PC-3 (cell line): ENCODE results near the gene TTYH1. TPM values are rescaled to one million over a fixed set of nuclear protein-coding genes. Genes with fewer than 3 reads are reported as not detected.
"Not testable (repeated sequence)": the region's sequence is repeated elsewhere in the genome, so short reads cannot be mapped to it uniquely, and the experiment has no call there.

Experiments used
- ATAC-seq: fragments of 200-7000 bp; cut with Tn5 transposase; 2 replicates; pipeline ENCODE4 v1.9.1; 2020; ENCODE audit warnings: mild to moderate bottlenecking, moderate library complexity
- BruUV-seq: library from RNA; stranded (reverse); fragments of 400-500 nt; replicated peaks from 2 replicates; lab custom pipeline; 2021; lab: Mats Ljungman, UMichigan
- CTCF ChIA-PET: fragments of 300-600 bp; sonication (Branson Sonifier 250); formaldehyde crosslinking; loops from one replicate; lab custom pipeline; 2022; ENCODE audit warnings: antibody characterized with exemption; lab: Charles Lee
- POLR2A ChIA-PET: fragments of 300-600 bp; sonication (Branson Sonifier 250); formaldehyde crosslinking; loops from one replicate; lab custom pipeline; 2022; ENCODE audit warnings: antibody characterized with exemption; ENCODE audit not compliant: unreplicated experiment; lab: Charles Lee
- DNase-seq: peaks from one replicate; pipeline ENCODE4 v3.0.0-alpha.2; 2015
- H2AFZ ChIP-seq: fragments of 300-600 bp; sonication (generic); 2 replicates; pipeline ENCODE4 v1.6.0; 2016; ENCODE audit warnings: antibody characterized with exemption, low read length
- H3F3A ChIP-seq: fragments of 300-600 bp; sonication (generic); one replicate; pipeline ENCODE4 v1.6.0; 2017; ENCODE audit warnings: antibody characterized with exemption, low read length, control low read depth, mild to moderate bottlenecking; ENCODE audit not compliant: unreplicated experiment
- H3K27ac ChIP-seq: fragments of 300-600 bp; sonication (generic); 2 replicates; pipeline ENCODE4 v1.5.1; 2016; ENCODE audit warnings: mild to moderate bottlenecking, low read length
- H3K27me3 ChIP-seq: fragments of 300-600 bp; sonication (generic); 2 replicates; pipeline ENCODE4 v1.6.1; 2016; ENCODE audit warnings: low read length, mixed read lengths
- H3K36me3 ChIP-seq: fragments of 300-600 bp; sonication (generic); 2 replicates; pipeline ENCODE4 v1.6.1; 2016; ENCODE audit warnings: low read depth, mixed run types, low read length, mixed read lengths
- H3K4me1 ChIP-seq: fragments of 300-600 bp; sonication (generic); 2 replicates; pipeline ENCODE4 v1.5.1; 2016; ENCODE audit warnings: low read length; ENCODE audit not compliant: insufficient read depth
- H3K4me2 ChIP-seq: fragments of 300-600 bp; sonication (generic); 2 replicates; pipeline ENCODE4 v1.6.0; 2016; ENCODE audit warnings: low read length
- H3K4me3 ChIP-seq: fragments of 300-600 bp; sonication (generic); 2 replicates; pipeline ENCODE4 v1.5.1; 2016; ENCODE audit warnings: mild to moderate bottlenecking, low read length, mixed read lengths
- H3K79me2 ChIP-seq: fragments of 300-600 bp; sonication (generic); 2 replicates; pipeline ENCODE4 v1.6.1; 2017; ENCODE audit warnings: low read length, mixed read lengths
- H3K9ac ChIP-seq: fragments of 300-600 bp; sonication (generic); 2 replicates; pipeline ENCODE4 v1.6.0; 2016; ENCODE audit warnings: mild to moderate bottlenecking, low read length
- H3K9me2 ChIP-seq: fragments of 300-600 bp; sonication (generic); replicated peaks from 2 replicates; pipeline ENCODE4 v1.6.1; 2016; ENCODE audit warnings: mixed run types, low read length, mixed read lengths
- H3K9me3 ChIP-seq: fragments of 300-600 bp; sonication (generic); 2 replicates; pipeline ENCODE4 v1.6.1; 2016; ENCODE audit warnings: low read length, mixed read lengths
- H4K20me1 ChIP-seq: fragments of 300-600 bp; sonication (generic); 2 replicates; pipeline ENCODE4 v1.6.1; 2016; ENCODE audit warnings: low read length, mixed read lengths
- EZH2 ChIP-seq: fragments of 300-600 bp; sonication (generic); IDR thresholded peaks from one replicate; pipeline ENCODE4 v1.6.1; 2017; ENCODE audit warnings: antibody characterized with exemption, mild to moderate bottlenecking, low read length; ENCODE audit not compliant: unreplicated experiment
- EZH2phosphoT487 ChIP-seq: fragments of 300-600 bp; sonication (generic); IDR thresholded peaks from 2 replicates; pipeline ENCODE4 v1.6.1; 2018; ENCODE audit warnings: mild to moderate bottlenecking, antibody characterized with exemption, low read length, borderline replicate concordance
- intact Hi-C: fragments of 100-400 bp; cut with micrococcal nuclease; formaldehyde crosslinking; loops from 2 replicates; pipeline ENCODE4 v1.9.0; 2023
- total RNA-seq: library from RNA; depleted of rRNA; stranded (reverse); fragments of >200 nt; gene quantifications from 2 replicates; pipeline ENCODE4 v1.2.3, GENCODE V29; 2014
- TF ChIP-seq, protein P1 (sequence below): fragments of 300-600 bp; sonication (generic); conservative IDR thresholded peaks from 2 replicates; pipeline ENCODE4 v1.5.1; 2017; ENCODE audit warnings: antibody characterized with exemption, low read depth, mild to moderate bottlenecking, low read length

The TTYH1 gene
- total RNA-seq, 1 experiment from 2014 or later: 1.1 TPM

DNA sequence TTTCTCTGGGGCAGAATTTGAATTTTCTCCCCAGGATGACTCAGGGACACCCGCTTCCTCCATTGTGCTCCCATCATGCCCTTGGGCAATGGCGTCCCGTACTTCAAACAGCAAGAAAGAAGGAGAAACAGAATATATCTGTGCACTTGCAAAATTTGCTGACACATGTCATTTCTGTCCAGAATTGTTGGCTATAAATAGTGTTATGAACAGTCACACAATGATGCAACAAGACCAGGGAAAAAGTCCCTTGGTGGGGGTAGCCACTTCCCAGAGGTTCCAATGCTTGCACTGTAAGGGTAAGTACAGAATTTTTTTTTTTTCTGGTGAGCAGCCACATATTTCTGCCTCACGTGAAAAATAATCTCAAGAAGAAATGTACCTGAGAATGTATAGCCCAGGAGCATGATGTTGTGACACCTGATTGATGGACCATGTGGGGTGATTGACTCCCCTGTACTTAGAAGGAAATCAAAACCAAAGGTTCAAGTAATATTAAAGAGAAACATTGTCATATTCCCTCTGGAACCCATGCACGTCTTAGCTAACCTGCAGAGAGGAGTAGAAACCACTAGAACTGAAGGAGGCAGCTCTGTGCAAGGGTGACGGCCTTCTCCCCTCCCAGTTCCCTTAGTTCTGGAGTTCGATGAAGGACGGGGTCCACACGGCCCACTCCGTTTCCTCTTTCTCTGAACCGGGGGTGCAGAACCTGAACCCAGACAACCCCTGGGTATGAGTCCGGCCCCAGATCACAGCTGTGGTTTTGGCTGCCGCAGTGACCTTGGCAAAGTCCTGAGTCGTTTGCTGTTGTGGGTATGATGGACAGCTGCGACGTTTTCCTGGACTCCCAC is 41.3 kb upstream of the TTYH1 start:
- H3K27ac ChIP-seq: no peak overlapping the region
- no peaks in the 10 kb centered on the region for H3K4me1 ChIP-seq
- H3K36me3 ChIP-seq: no peaks in the 10 kb centered on the region
- ChIA-PET CTCF (no interaction called here), POLR2A (no interaction called here)
- no peak overlapping the region for H3K9ac ChIP-seq
- no peaks in the 10 kb centered on the region for H3F3A ChIP-seq
- TF ChIP-seq EZH2 (no peak), EZH2phosphoT487 (no peak)
- TF ChIP-seq, protein P1, sequence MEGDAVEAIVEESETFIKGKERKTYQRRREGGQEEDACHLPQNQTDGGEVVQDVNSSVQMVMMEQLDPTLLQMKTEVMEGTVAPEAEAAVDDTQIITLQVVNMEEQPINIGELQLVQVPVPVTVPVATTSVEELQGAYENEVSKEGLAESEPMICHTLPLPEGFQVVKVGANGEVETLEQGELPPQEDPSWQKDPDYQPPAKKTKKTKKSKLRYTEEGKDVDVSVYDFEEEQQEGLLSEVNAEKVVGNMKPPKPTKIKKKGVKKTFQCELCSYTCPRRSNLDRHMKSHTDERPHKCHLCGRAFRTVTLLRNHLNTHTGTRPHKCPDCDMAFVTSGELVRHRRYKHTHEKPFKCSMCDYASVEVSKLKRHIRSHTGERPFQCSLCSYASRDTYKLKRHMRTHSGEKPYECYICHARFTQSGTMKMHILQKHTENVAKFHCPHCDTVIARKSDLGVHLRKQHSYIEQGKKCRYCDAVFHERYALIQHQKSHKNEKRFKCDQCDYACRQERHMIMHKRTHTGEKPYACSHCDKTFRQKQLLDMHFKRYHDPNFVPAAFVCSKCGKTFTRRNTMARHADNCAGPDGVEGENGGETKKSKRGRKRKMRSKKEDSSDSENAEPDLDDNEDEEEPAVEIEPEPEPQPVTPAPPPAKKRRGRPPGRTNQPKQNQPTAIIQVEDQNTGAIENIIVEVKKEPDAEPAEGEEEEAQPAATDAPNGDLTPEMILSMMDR: no peak
- BruUV-seq: no TSS peak
- H4K20me1 ChIP-seq: no peaks in the 10 kb centered on the region
- no peaks in the 10 kb centered on the region for H3K9me3 ChIP-seq
- peaks cover 60% of the 10 kb centered on the region for H3K27me3 ChIP-seq
- no peak overlapping the region for H3K4me3 ChIP-seq
- intact Hi-C loops: no loop called here
- H3K9me2 ChIP-seq: no peaks in the 10 kb centered on the region
- ATAC-seq (no peak), DNase-seq (no peak)
- H2AFZ ChIP-seq: no peak overlapping the region
- H3K4me2 ChIP-seq: no peak overlapping the region
- H3K79me2 ChIP-seq: no peaks in the 10 kb centered on the region

DNA sequence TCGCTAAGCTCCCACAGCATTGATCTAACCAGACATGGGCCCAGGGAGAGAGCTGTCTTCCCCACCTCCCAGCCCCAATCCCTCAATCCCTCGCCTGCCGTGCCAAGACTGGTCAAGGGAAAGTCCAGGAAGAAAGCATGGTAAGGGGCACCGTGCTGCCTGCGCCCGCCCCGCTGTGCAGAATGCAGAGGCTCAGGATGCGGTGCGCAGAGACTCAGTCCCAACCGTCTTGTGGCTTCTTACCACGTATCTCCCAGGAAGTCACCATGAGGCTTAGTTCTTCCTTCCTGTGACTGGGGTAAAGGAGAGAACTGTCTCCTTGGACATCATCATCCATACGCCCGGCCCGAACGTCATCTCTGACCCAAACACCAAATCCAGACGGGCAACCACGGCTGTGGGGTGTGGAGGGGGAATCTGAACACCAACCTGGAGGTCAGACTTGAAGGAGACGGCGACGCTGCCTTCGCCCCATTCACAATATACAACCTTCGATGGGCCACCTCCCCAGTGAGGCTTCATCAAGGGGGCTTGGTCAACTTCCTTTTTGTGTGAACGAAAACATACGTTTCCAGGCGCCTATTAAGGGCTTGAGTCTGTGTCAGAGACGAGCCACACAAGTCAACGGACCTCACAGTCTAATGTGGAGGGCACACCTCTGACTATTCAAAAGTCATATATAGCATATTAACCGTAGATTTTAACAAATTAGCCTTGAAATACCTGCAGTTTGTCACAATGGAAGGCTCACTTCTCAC is 39.9 kb upstream of the TTYH1 start:
- H3F3A ChIP-seq, H3K9me3 ChIP-seq, H3K4me3 ChIP-seq, intact Hi-C loops, H3K79me2 ChIP-seq, H3K4me1 ChIP-seq, H3K9me2 ChIP-seq, ATAC-seq, H3K4me2 ChIP-seq, BruUV-seq, H4K20me1 ChIP-seq, H3K36me3 ChIP-seq, DNase-seq, POLR2A ChIA-PET, H3K9ac ChIP-seq, H2AFZ ChIP-seq, H3K27ac ChIP-seq, CTCF ChIA-PET: not testable (repeated sequence)
- peaks cover 65% of the 10 kb centered on the region for H3K27me3 ChIP-seq

DNA sequence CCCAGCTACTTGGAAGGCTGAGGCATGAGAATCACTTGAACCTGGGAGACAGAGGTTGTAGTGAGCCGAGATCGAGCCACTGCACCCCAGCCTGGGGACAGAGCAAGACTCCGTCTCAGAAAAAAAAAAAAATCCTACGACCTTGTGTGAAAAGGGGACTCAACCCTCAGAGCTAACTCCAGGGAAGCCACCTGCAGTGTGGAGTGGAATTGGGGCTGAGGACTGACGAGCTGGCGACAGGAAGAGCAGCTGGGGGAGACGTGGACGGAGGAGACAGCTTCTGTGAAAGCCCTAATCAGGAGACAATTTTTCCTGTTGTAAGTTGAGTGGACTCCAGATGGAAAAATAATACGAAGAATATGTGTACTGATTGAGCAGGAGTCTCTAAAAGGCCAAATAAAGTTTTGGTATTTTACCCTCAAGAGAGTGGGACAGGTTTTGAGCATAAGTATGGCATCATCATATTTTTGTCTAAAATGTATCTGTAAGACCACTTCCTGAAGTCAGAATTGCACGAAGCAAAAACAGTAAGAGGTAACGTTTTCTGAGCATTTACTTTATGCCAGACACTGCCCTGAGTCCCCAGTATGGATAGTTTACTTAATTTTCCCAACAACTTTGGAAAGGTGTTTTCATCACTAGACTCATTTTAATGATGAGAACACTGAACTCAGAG is 38.5 kb upstream of the TTYH1 start:
- H3K27ac ChIP-seq: no peak overlapping the region
- H3K9ac ChIP-seq: no peak overlapping the region
- no peaks in the 10 kb centered on the region for H3K4me1 ChIP-seq
- POLR2A ChIA-PET: no interaction called here
- no peak for DNase-seq
- no peak overlapping the region for H2AFZ ChIP-seq
- no peaks in the 10 kb centered on the region for H3K9me3 ChIP-seq
- no peaks in the 10 kb centered on the region for H3K79me2 ChIP-seq
- TF ChIP-seq EZH2 (no peak), EZH2phosphoT487 (no peak)
- TF ChIP-seq, protein P1: no peak
- H3K4me3 ChIP-seq: no peak overlapping the region
- intact Hi-C loops: no loop called here
- CTCF ChIA-PET: no interaction called here
- no peaks in the 10 kb centered on the region for H3F3A ChIP-seq
- no peak for ATAC-seq
- H3K9me2 ChIP-seq: no peaks in the 10 kb centered on the region
- H3K36me3 ChIP-seq: no peaks in the 10 kb centered on the region
- H3K27me3 ChIP-seq: peaks cover 56% of the 10 kb centered on the region
- BruUV-seq: no TSS peak
- no peaks in the 10 kb centered on the region for H4K20me1 ChIP-seq
- no peak overlapping the region for H3K4me2 ChIP-seq
